Activated T-helper 9 cell treated with anti-CD3 and anti-CD28 coated beads, Interleukin-2, amount 50 U/mL, for 16 hours (primary cell): ENCODE measurements around the gene NOTCH1.
A peak's percentile ranks its signal among the peaks of the same experiment; 100 is the strongest.
"Not testable (repeated sequence)": the region's sequence is repeated elsewhere in the genome, so short reads cannot be mapped to it uniquely, and the experiment has no call there.

Experiments used
- DNase-seq: peaks from one replicate; pipeline ENCODE4 v3.0.0-alpha.2; 2020; ENCODE audit warnings: low read depth

NOTCH1 gene

GRCh38 chr9:136545965-136546696, at the start of gene NOTCH1:
NOTCH1 (minus strand) TSS chr9:136546048; CDS start chr9:136545786, 262 bp downstream.
- DNase-seq, result peak; percentile 82

- no peak for DNase-seq
These were observed 48.6 kb upstream of the NOTCH1 start for GRCh38 chr9:136594492-136594891.

GRCh38 chr9:136593581-136593980, 47.7 kb upstream of the NOTCH1 start:
- DNase-seq, result no peak

- DNase-seq, result no peak
These were observed 46.8 kb upstream of the NOTCH1 start for GRCh38 chr9:136592666-136593065.

GRCh38 chr9:136590821-136591752, 45.2 kb upstream of the NOTCH1 start:
- no peak for DNase-seq

- no peak for DNase-seq
These were observed 44.2 kb upstream of the NOTCH1 start for GRCh38 chr9:136589766-136590763.

- no peak for DNase-seq
These were observed 43.0 kb upstream of the NOTCH1 start for GRCh38 chr9:136588663-136589464.

GRCh38 chr9:136587944-136588662, 42.3 kb upstream of the NOTCH1 start:
- no peak for DNase-seq

GRCh38 chr9:136587145-136587943, 41.5 kb upstream of the NOTCH1 start:
- DNase-seq, result no peak

- DNase-seq, result no peak
These were observed 40.6 kb upstream of the NOTCH1 start for GRCh38 chr9:136586391-136586953.

- DNase-seq, result no peak
These were observed 39.8 kb upstream of the NOTCH1 start for GRCh38 chr9:136585531-136586120.

- no peak for DNase-seq
These were observed 39.1 kb upstream of the NOTCH1 start for GRCh38 chr9:136584934-136585333.

- no peak for DNase-seq
These were observed 38.6 kb upstream of the NOTCH1 start for GRCh38 chr9:136584401-136584932.

- no peak for DNase-seq
These were observed 37.3 kb upstream of the NOTCH1 start for GRCh38 chr9:136582977-136583735.

GRCh38 chr9:136581614-136582447, 36.0 kb upstream of the NOTCH1 start:
- no peak for DNase-seq

GRCh38 chr9:136579650-136580219, 33.9 kb upstream of the NOTCH1 start:
- not testable (repeated sequence) for DNase-seq
